ENCODE results near the gene MSL3B.

Gene MSL3B

GRCh38 chr2:233849607-233850271 is 18.4 kb downstream of the MSL3B start:
- Histone ChIP-seq H3K4me3 (ENCODE audit: low read length) (no peak overlapping the region), H3K4me2 (ENCODE audit: low read depth, low read length) (no peak overlapping the region), H3K27ac (ENCODE audit: low read length) (no peak overlapping the region), H3K27me3 (replicated peaks; ENCODE audit: insufficient read depth, low read length) (no peaks in the 10 kb centered on the region), H3F3A (ENCODE audit: insufficient read depth, low read length) (0 out of 2 replicates have a peak, but pooled peaks cover 4% of the 10 kb centered on the region), H3K79me2 (ENCODE audit: low read length) (peaks cover 88% of the 10 kb centered on the region), H2AFZ (ENCODE audit: low read length) (no peak overlapping the region), H3K9me3 (replicated peaks; ENCODE audit: insufficient read depth, low read length) (no peaks in the 10 kb centered on the region), H3K9ac (ENCODE audit: low read length) (no peak overlapping the region), H3K9me2 (replicated peaks; ENCODE audit: insufficient read depth, low read length) (no peaks in the 10 kb centered on the region), H3K4me1 (ENCODE audit: low read length) (0 out of 2 replicates have a peak, but pooled peaks cover 3% of the 10 kb centered on the region), H4K20me1 (ENCODE audit: insufficient read depth, low read length) (no peaks in the 10 kb centered on the region), H3K36me3 (replicated peaks; ENCODE audit: insufficient read depth, low read length) (peaks cover 7% of the 10 kb centered on the region; the same call in 1 of the 2 replicates)
- TF ChIP-seq EZH2 (optimal IDR thresholded peaks at IDR 0.05; ENCODE audit: low read depth, low read length): no peak
- DNase-seq: no peak

DNA sequence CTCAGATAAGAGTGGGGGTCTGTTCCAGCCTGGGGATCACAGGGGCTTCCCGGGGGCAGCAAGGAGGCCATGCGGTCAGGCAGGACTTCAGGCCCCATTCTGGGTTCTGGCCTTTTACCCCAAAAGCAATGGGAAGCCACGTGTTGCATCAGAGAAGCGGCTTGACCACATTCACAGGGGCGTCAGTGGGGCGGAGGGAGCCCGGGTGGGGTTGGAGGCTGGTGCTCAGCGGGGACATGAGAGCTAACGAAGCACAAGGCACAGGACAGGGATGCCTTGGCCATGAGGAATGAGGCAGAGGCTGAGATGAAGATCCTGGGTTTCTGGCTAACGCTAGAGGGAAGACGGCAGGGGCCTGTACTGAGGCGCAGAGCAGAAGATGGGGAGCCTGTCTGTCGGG is 19.9 kb downstream of the MSL3B start:
- H2AFZ ChIP-seq (ENCODE audit: low read length): no peak overlapping the region
- TF ChIP-seq, protein P1, sequence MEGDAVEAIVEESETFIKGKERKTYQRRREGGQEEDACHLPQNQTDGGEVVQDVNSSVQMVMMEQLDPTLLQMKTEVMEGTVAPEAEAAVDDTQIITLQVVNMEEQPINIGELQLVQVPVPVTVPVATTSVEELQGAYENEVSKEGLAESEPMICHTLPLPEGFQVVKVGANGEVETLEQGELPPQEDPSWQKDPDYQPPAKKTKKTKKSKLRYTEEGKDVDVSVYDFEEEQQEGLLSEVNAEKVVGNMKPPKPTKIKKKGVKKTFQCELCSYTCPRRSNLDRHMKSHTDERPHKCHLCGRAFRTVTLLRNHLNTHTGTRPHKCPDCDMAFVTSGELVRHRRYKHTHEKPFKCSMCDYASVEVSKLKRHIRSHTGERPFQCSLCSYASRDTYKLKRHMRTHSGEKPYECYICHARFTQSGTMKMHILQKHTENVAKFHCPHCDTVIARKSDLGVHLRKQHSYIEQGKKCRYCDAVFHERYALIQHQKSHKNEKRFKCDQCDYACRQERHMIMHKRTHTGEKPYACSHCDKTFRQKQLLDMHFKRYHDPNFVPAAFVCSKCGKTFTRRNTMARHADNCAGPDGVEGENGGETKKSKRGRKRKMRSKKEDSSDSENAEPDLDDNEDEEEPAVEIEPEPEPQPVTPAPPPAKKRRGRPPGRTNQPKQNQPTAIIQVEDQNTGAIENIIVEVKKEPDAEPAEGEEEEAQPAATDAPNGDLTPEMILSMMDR (IDR thresholded peaks at IDR 0.05; ENCODE audit: low read length): no peak
- no peak for TF ChIP-seq EZH2phosphoT487 (IDR thresholded peaks at IDR 0.05; ENCODE audit: low read length)
- no peak for TF ChIP-seq EZH2 (optimal IDR thresholded peaks at IDR 0.05; ENCODE audit: low read depth, low read length)
- H3F3A ChIP-seq (ENCODE audit: insufficient read depth, low read length): 0 out of 2 replicates have a peak, but pooled peaks cover 4% of the 10 kb centered on the region
- H3K4me1 ChIP-seq (ENCODE audit: low read length): 0 out of 2 replicates have a peak, but pooled peaks cover 3% of the 10 kb centered on the region
- H4K20me1 ChIP-seq (ENCODE audit: insufficient read depth, low read length): no peaks in the 10 kb centered on the region
- no peaks in the 10 kb centered on the region for H3K27me3 ChIP-seq (replicated peaks; ENCODE audit: insufficient read depth, low read length)
- H3K79me2 ChIP-seq (ENCODE audit: low read length): peaks cover 89% of the 10 kb centered on the region
- no peaks in the 10 kb centered on the region for H3K9me2 ChIP-seq (replicated peaks; ENCODE audit: insufficient read depth, low read length)
- no peak overlapping the region for H3K27ac ChIP-seq (ENCODE audit: low read length)
- H3K9me3 ChIP-seq (replicated peaks; ENCODE audit: insufficient read depth, low read length): no peaks in the 10 kb centered on the region
- H3K36me3 ChIP-seq (replicated peaks; ENCODE audit: insufficient read depth, low read length): peaks cover 12% of the 10 kb centered on the region; the same call in 1 of the 2 replicates
- H3K4me2 ChIP-seq (ENCODE audit: low read depth, low read length): no peak overlapping the region
- no peak overlapping the region for H3K4me3 ChIP-seq (ENCODE audit: low read length)
- H3K9ac ChIP-seq (ENCODE audit: low read length): no peak overlapping the region
- no peak for DNase-seq

GRCh38 chr2:233847248-233847898 is 20.8 kb downstream of the MSL3B start:
- TF ChIP-seq EZH2 (optimal IDR thresholded peaks at IDR 0.05; ENCODE audit: low read depth, low read length) (no peak), EZH2phosphoT487 (IDR thresholded peaks at IDR 0.05; ENCODE audit: low read length) (no peak)
- TF ChIP-seq, protein P1 (IDR thresholded peaks at IDR 0.05; ENCODE audit: low read length): no peak
- Histone ChIP-seq H3K9ac (ENCODE audit: low read length) (no peak overlapping the region), H3F3A (ENCODE audit: insufficient read depth, low read length) (0 out of 2 replicates have a peak, but pooled peaks cover 4% of the 10 kb centered on the region), H3K9me3 (replicated peaks; ENCODE audit: insufficient read depth, low read length) (no peaks in the 10 kb centered on the region), H3K4me2 (ENCODE audit: low read depth, low read length) (no peak overlapping the region), H3K4me1 (ENCODE audit: low read length) (0 out of 2 replicates have a peak, but pooled peaks cover 3% of the 10 kb centered on the region), H2AFZ (ENCODE audit: low read length) (no peak overlapping the region), H3K79me2 (ENCODE audit: low read length) (peaks cover 89% of the 10 kb centered on the region), H3K27me3 (replicated peaks; ENCODE audit: insufficient read depth, low read length) (no peaks in the 10 kb centered on the region), H4K20me1 (ENCODE audit: insufficient read depth, low read length) (no peaks in the 10 kb centered on the region), H3K36me3 (replicated peaks; ENCODE audit: insufficient read depth, low read length) (peaks cover 15% of the 10 kb centered on the region; the same call in 1 of the 2 replicates), H3K27ac (ENCODE audit: low read length) (no peak overlapping the region), H3K4me3 (ENCODE audit: low read length) (no peak overlapping the region), H3K9me2 (replicated peaks; ENCODE audit: insufficient read depth, low read length) (no peaks in the 10 kb centered on the region)
- no peak for DNase-seq
